Activated CD4-positive, alpha-beta T cell treated with anti-CD3 and anti-CD28 coated beads, Interleukin-2, amount 50 U/mL, for 1 hour (primary cell): ENCODE data around the gene ZSCAN4.

Experiments
- DNase-seq: peaks from one replicate; pipeline ENCODE4 v3.0.0-alpha.2; 2020

Gene ZSCAN4, protein sequence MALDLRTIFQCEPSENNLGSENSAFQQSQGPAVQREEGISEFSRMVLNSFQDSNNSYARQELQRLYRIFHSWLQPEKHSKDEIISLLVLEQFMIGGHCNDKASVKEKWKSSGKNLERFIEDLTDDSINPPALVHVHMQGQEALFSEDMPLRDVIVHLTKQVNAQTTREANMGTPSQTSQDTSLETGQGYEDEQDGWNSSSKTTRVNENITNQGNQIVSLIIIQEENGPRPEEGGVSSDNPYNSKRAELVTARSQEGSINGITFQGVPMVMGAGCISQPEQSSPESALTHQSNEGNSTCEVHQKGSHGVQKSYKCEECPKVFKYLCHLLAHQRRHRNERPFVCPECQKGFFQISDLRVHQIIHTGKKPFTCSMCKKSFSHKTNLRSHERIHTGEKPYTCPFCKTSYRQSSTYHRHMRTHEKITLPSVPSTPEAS

DNA sequence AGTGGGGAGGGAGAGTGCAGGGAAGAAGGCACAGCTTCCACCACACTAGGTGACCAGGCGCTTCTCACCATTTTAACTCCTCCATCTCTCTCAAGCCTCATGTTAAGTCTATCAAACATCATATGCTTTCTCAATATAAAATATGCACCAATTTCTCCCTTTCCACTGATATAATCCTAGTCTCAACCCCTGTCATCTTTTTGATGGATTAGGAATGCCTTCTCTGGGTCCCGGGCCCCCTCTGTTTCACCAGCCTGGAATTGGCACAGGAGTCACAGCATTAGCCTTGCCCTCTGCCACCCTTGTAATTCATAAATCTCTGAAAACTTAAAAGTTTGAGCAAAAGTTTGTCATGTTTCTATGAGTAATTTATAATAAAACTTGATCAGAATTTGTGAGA is at the start of gene ZSCAN4:
Gene ZSCAN4 (plus strand): TSS at position 301 of the 400 bp plus-strand sequence. CDS start 7,211 bp downstream, outside the sequence.
- DNase-seq: no peak

DNA sequence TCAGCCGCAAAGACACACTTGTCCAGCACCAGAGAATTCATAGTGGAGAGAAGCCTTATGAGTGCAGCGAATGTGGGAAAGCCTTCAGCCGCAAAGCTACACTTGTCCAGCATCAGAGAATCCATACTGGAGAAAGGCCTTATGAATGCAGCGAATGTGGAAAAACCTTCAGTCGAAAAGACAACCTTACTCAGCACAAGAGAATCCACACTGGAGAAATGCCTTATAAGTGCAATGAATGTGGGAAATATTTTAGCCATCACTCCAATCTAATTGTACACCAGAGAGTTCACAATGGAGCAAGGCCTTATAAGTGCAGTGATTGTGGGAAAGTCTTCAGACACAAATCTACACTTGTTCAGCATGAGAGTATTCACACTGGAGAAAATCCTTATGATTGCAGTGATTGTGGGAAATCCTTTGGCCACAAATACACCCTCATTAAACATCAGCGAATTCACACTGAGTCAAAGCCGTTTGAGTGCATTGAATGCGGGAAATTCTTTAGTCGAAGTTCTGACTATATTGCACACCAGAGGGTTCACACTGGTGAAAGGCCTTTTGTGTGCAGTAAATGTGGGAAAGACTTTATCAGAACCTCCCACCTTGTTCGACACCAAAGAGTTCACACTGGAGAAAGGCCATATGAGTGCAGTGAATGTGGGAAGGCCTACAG is 47.9 kb upstream of the ZSCAN4 start:
- DNase-seq: no peak

DNA sequence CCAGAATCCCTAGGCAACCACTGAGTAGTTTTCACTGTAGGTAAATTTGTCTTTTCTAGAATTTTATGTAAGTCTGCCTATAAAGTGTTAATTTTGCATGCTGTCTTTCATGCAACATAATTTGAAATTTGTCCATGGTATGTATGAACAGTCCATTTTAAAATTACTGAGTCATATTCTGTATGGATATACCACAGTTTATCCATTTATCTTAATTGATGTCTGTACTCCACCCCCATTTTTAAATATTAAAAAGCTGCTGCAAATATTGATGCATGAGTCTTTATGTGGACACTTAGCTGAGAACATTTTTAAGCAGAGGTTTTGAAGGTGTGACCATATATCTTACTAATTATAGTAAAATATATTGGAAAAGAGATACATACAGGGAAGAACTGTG is 45.6 kb upstream of the ZSCAN4 start:
- no peak for DNase-seq

DNA sequence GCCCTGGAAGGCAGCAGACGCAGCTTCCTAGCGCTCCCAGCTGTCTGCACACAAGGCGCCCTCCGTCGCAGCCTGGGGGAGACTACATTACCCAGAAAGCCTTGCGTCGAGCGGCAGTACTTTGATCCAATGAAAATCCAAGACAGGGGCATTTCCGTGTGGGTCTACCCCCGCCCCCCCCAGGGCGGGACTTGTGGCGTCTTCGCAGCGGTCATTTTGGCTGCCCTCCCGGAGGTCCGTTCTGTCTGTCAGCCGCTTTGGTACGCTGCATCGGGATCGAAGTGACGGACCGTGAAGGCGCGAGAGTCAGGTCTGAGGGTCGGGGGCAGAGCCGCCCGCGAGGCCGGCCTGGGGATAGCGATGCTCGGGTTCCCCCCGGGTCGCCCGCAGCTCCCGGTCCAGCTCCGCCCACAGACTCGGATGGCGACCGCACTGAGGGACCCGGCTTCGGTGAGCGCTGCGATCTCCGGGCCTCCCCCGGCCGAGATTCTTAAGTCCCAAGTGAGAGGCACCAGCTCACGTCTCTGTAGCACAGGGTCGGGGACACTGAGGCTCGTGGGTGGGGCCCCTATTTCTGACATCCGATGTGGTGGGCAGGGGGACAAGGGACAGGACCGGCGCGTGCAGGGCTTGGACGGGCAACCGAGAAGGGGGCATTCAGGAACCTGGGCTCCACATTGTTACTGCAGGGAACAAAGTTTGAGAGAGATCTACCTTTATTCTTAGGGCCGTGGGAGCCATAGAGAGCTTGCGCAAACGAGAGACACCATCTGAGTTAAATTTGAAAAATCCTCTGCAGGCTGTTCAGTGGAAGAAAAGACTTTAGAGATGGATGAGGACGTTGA is 35.5 kb upstream of the ZSCAN4 start, which contains the start of gene ZNF211:
Gene ZNF211 (plus strand): TSS at position 182 of the 845 bp plus-strand sequence. CDS start 179 bp downstream, at position 361.
- peak; percentile 83 for DNase-seq

DNA sequence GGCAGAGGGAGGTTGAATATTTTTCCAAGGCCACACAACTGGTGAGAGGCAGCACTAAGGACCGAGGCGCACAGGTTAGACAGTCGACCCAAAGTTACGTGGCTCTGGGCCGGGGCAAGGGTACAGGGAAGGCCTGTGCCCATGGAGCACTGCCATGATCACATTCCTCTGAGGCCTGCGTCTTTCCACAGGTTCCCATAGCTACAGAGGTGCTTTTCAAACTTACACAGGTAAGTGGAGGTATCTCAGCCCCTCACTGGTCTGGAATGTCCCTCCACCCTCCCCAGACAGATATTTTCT is 35.0 kb upstream of the ZSCAN4 start:
- no peak for DNase-seq

DNA sequence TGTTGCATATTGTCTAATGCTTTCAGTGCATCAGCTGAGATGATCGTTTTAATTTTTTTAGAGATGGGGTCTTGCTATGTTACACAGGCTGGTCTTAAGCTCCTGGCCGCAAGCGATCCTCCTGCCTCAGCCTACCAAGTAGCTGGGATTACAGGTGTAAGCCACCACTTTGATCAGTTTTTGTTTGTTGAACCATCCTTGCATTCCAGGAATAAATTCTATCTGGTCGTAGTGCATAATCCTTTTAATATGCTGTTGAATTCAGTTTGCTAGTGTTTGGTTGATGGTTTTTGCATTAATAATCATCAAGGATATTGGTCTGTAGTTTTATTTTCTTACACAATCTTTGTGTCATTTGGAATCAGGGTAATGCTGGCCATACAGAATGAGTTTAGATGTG is 31.4 kb upstream of the ZSCAN4 start:
- no peak for DNase-seq

DNA sequence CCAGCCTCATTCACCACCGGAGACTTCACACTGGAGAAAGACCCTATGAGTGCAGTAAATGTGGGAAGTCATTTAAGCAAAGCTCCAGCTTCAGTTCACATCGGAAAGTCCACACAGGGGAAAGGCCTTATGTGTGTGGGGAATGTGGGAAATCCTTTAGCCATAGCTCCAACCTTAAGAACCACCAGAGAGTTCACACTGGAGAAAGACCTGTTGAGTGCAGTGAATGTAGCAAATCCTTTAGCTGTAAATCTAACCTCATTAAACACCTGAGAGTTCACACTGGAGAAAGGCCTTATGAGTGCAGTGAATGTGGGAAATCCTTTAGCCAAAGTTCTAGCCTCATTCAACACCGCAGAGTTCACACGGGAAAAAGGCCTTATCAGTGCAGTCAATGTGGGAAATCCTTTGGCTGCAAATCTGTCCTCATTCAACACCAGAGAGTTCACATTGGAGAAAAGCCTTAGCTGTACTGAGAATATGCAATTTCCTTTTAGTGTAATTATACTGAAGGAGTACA is 27.0 kb upstream of the ZSCAN4 start:
- no peak for DNase-seq

DNA sequence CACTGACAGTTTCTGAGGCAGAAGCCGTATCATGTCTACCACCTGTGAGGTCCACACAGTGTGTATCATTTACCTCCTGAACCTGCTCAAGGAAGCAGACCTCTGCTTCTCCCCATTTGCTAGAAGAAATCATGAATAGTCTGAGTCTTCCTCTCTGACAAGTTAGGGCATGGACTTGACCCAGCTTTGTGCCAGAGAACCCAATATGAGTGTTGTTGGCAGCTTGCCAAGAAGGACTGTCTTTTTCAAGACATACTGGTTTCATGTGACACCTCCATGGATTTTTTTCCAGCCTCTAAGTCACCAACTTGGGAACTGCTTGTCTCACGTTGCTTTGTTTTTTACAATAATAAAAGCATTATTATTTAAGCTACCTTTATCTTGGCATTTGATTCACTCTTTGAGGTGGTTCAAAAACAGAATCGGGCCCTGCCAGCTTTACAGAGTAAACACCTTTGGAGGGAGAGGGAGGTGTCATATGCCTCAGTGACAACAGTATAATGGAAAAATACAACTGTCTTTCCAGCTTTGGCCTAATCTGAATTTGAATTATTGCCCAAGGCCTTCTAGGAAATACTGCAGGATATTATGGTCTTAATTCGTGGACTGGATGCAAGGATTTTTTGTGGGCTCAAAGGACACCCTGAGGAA is 26.2 kb upstream of the ZSCAN4 start:
- DNase-seq: no peak

DNA sequence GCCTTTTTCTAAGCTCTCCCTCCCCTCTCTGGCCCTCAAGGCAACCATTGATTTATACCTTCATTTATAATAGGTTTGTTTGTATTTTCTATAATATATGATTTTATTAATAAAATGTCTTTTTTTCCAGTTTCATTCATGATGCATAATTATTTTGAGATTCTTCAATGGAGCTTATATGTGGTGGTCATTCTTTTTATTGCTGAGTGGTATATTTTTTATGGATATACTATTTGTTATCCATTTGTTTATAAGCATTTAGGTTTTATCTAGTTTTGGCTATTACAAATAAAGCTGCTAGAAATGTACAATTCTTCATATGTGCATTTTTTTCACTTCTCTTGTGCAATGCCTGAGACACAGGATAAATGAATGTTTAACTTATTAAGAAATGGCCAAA is 25.0 kb upstream of the ZSCAN4 start:
- no peak for DNase-seq

DNA sequence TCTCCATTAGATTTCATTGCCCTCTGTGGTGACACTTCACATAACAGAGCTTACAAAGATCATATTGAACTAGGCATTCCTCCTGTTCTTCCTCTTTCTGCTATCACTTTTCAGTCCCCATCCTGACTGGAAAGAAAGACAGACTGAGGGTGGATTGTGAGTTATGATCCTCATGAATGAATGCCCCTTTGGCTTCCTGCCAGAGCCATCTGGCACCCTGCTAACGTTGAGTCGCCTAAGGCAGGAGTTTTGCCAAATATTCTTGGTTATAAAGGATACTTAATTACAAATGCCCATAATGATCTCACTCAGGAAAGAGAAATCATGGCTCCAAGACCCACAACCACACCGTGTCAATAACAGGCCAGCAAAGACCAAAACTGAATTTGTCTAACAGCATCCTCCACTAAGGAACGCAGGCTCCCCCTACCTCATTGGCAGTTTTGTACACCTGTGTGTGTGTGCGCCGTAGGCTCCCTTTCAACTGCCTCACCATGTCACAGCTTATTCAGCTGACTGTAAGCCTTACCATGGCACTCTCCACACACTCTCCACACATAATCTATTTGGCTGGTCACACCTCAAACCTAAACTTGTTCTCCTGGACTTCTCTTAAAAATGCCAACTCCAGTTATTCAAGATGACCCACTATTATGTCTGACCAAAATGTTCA is 20.3 kb upstream of the ZSCAN4 start:
- no peak for DNase-seq

DNA sequence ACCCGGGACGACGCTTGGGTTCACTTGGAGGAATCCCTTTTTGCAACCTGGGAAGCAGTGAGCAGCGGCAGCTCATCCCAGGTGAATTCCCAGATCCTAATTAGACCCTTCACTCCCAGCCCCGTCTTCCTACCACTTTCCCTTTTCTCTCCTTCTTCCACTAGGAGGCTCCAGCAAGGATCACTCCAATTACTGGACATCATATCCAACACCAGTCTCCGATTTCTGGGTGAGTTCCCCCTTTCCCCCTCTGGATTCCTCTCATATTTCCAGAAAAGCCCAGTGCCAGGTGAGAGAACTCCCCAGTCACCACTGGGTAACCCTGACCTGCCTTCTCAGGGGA is 17.1 kb upstream of the ZSCAN4 start:
- no peak for DNase-seq

DNA sequence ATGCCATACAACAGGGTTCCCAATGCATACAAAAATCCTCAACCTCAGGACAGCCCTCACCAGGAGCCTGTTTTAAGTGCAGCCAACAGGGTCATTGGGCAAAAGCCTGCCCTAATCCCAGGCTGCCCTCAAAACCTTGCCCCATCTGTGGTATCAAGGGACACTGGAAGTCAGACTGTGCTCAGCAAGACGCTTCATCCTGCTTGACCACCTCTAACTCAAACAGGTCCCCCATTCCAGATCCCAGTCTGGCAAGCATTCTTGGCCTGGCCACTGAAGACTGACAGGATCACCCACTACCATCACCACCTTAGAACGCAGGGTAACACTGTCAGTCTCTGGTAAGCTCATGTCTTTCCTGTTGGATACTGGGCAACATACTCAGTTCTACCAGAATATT is 15.0 kb upstream of the ZSCAN4 start:
- DNase-seq: no peak

DNA sequence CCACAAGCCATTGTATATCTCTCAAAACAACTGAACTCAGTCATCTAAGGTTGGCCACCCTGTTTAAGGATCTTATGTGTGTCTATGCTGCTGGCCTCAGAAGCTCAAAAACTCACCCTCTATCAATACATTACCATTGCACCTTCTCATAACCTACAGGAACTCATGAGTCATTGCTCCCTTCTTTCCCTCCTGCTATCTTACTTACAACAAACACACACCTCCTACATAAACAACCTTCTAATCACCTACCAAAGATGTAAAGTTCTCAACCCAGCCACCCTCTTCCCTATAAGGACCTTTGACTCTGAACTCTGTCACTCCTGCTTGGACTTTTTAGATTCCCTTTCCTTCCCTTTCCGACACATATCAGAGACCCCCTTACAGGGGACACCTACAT is 13.3 kb upstream of the ZSCAN4 start:
- no peak for DNase-seq

DNA sequence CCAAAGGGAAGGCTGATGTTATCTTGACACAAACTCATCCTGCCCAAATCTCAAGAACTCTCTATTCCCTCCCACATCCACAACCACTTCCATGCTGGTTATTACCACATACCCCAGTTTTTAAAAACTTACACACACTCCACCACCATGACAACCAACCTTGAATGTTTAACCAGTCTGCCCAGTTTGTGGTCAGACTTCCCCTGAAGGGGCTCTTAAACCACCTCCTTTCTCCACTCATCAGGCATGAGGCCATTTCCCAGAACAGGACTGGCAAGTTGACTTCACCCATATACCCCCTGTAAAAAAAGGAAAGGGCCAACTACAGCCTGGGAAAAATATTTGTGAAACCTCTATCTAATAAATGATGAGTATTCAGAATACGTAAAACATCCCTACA is 12.4 kb upstream of the ZSCAN4 start:
- no peak for DNase-seq

DNA sequence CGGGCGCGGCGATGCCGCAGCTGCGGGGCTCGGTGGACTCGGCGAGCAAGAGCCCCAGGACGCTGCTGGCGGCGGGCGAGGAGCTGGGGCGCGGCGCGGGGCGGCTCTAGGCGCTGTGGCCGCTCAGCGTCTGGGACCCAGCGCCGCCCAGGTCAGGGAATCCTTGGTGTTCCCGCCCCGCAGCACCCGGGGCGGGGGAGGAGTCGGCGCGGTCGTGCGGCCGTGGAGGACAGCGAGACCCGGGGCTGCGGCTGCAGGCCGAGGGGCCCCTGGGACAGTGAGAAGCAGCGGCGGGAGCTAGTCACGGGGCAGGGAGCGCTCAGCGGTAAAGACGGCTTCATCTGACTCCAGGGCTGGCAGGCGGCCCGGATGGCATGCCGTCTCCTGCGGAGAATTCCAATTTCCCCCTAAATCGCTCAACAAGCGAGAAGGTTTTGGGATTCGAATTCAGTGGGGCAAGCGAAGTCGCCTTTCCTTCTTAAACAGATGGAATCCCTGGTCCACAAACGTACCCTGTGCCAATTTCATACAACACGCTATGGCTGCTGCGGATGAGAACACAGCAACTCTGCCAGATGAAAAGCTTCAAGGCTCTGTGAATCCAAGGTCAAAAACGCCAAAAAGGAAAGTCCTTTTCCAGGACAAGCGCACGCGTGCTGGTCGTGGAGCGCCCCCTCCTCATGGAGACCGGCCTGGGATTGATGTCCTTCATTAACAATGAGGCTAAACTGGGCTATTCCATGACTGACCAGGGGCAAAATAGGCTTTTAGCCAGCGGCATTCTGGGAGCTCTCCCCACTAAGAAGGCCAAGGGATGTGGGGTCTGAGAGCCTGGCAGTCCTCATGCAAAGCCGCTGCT is 4.2 kb upstream of the ZSCAN4 start:
- DNase-seq: no peak

DNA sequence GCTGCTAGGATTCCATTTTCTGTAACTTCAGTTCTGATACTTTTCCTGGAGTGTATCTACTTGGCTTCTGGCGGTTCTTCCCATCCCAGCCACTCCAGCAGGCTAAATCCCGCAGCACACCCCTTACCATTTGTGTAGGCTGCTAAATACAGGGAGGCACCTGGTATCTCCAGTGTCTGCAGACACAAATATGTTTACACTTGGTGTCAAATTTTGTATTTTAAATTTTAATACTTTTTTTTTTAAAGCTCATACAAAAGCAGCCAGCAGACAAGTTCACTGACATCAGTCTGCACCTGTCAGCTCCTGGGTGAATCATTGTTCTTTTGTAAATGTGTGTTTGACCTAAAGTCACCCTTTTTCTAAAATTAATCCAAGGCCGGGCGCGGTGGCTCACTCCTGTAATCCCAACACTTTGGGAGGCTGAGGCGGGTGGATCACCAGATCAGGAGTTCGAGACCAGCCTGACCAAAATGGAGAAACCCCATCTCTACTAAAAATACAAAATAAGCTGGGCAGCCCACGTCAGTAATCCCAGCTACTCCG is 3.4 kb upstream of the ZSCAN4 start:
- DNase-seq: no peak

DNA sequence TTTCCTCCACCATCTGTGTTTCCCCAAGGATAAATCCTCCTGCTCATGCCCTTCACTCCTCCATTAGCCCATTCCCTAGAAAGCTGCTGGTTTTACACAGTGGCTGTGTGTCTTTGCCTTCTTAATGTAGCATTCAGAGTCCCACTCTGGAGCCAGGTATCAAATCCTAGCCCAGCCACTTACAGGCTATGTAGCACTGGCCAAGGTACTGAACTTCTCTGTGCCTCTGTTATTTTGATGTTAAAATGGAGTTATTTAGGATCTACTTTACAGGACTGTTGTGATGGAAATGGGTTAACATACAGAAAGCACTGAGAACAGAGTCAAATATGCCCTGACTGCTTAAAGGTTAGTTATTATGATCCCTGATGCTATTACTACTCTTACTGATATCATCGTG is 1.5 kb upstream of the ZSCAN4 start:
- DNase-seq: no peak

DNA sequence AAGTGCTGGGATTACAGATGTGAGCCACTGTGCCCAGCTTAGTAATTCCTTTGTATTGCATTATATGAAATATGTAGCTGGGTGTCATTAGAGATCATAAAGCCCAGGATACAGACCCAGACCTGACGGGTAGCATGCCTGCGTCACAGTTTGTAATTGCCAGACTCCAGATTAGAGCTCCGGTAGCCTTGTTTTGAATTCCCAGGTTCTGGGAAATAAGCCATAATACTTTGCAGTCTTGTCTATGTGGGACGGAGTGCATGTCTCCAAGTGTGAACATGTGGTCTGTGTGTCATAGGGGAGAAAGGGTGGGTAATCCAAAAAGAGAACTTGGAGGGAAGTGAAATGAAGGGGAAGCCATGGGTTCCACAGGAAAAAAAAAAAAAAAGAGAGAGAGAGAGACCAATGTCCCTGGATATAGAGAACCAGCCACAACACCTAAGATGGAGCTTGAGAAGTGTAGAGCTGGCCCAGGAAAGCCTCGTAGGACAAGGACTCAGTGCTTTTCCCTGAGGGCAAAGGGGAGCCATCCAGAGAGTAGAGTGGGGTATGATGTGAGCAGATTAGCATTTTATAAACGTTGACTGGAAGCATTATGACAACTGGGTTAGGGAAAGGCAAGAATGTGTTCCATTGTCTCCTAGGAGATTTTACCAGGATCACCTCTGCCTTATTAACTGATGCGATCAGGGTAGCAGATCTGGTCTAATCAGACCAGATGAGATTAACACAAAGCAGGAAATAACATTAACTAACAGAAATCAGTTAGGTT is 2.6 kb downstream of the ZSCAN4 start:
- DNase-seq: no peak

DNA sequence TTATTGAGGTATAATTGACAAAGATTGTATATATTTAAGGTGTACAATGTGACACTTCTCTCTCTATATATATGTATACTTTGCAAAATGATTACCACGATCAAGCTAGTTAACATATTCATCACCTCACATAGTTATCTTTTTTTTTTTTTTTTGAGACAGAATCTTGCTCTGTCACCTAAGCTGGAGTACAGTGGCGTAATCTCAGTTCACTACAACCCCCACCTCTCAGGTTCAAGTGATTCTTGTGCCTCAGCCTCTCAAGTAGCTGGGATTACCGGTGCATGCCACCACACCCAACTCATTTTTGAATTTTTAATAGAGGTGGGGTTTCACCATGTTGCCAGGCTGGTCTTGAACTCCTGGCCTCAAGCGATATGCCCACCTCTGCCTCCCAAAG is 3.7 kb downstream of the ZSCAN4 start:
- DNase-seq: no peak

DNA sequence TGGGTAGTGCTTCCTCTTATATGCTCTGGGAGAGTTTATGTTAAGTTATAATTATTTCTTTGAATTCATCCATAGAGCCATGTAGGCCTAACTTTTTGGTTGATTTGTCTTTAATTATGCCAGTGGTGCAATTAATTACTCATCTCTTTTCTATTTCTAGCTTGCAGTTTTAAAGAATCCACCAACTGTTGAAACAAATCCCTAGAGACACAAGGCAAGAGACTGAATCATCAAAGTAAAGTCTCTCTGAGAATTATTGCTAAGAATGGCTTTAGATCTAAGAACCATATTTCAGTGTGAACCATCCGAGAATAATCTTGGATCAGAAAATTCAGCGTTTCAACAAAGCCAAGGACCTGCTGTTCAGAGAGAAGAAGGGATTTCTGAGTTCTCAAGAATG is 7.1 kb downstream of the ZSCAN4 start:
- no peak for DNase-seq
